Measurements from ENCODE around the gene DNAJC17. TPM values are rescaled to one million over a fixed set of nuclear protein-coding genes. Genes with fewer than 3 reads are reported as not detected.

Gene DNAJC17
- polyA plus RNA-seq, 3 donors = 15.7 to 31.6 (median 21.5) TPM

- no peak for DNase-seq
- no peak overlapping the region for H3K4me3 ChIP-seq (replicated peaks in 1 of 3; ENCODE audit: low read depth in 2 of 3, low read length in 3 of 3)
- H3K4me1 Mint-ChIP-seq = peaks cover 26% of the 10 kb centered on the region
- no peak overlapping the region for H3K27ac Mint-ChIP-seq
- H3K36me3 Mint-ChIP-seq = peaks cover 14 to 29% of the 10 kb centered on the region in 2 donors
- peaks cover 70% of the 10 kb centered on the region for H4K20me1 ChIP-seq (ENCODE audit: insufficient read depth, low read length)
- H3K9me3 ChIP-seq (replicated peaks in 1 of 2; ENCODE audit: control insufficient read depth in 1 of 2, insufficient read depth in 1 of 2, low read length in 2 of 2) = no peaks in the 10 kb centered on the region
- H3K27ac ChIP-seq (ENCODE audit: low read depth in 1 of 2, low read length in 2 of 2) = no peak overlapping the region
- H3K36me3 ChIP-seq (replicated peaks in 1 of 2; ENCODE audit: control insufficient read depth in 1 of 2, insufficient read depth in 2 of 2, low read length in 2 of 2) = peaks cover 0 to 10% of the 10 kb centered on the region in 2 donors
- WGBS (ENCODE audit: insufficient coverage) = no CpG with 5 or more reads among the region's 2 CpGs
- H2AFZ ChIP-seq (ENCODE audit: insufficient read depth, low read depth, low read length, poor library complexity, severe bottlenecking) = no peak overlapping the region
- H3K4me1 ChIP-seq (ENCODE audit: control insufficient read depth in 1 of 2, insufficient read depth in 2 of 2, low read length in 2 of 2) = peaks cover 14 to 21% of the 10 kb centered on the region in 2 donors
- no peak overlapping the region for H3K4me2 ChIP-seq (replicated peaks; ENCODE audit: extremely low read depth, low read length, poor library complexity, severe bottlenecking)
- peaks cover 0 to 11% (median 2%) of the 10 kb centered on the region in 3 donors for H3K27me3 Mint-ChIP-seq (ENCODE audit: low read depth in 3 of 3)
- H3K9ac ChIP-seq (ENCODE audit: insufficient read depth, low read length, poor library complexity, severe bottlenecking) = no peak overlapping the region
- no peaks in the 10 kb centered on the region for H3K27me3 ChIP-seq (ENCODE audit: control insufficient read depth in 2 of 2, insufficient read depth in 2 of 2, low read length in 2 of 2)
- no peaks in the 10 kb centered on the region for H3K9me3 Mint-ChIP-seq
- intact Hi-C loops (cut with micrococcal nuclease) = loop anchor here in 1 of 2 donors (10.0 kb wide), 1 partner anchor 101 kb away; no protein-coding TSS in a partner anchor
- no peak overlapping the region for H3K4me3 Mint-ChIP-seq
- no peak for TF ChIP-seq CTCF (IDR thresholded peaks at IDR 0.05)
- peaks cover 23% of the 10 kb centered on the region for H3K79me2 ChIP-seq (ENCODE audit: insufficient read depth, low read length)
These were observed 21.5 kb downstream of the DNAJC17 start for GRCh38 chr15:40785814-40786213.

DNA sequence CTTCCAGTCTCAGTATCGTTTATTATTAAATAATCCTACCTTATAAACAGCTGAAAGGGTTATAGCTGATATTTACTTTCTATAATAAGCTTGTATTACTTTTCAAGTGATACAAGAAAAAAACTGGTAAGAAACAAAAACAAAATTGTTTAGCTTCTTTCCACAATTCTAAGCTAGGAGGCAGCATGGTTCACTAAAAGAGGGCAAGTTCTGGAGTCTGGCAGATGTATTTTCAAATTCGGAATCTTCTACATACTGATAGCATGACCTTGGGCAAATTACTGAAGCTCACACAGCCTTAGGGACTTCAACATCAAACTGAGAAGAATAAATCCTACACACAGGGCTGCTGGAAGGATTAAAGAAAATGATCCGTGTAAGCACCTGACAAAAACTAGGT, 22.1 kb downstream of the DNAJC17 start:
- Histone ChIP-seq H3K4me1 (ENCODE audit: control insufficient read depth in 1 of 2, insufficient read depth in 2 of 2, low read length in 2 of 2) (peaks cover 14 to 21% of the 10 kb centered on the region in 2 donors), H3K27me3 (ENCODE audit: control insufficient read depth in 2 of 2, insufficient read depth in 2 of 2, low read length in 2 of 2) (no peaks in the 10 kb centered on the region), H3K9ac (ENCODE audit: insufficient read depth, low read length, poor library complexity, severe bottlenecking) (no peak overlapping the region), H3K27ac (ENCODE audit: low read depth in 1 of 2, low read length in 2 of 2) (no peak overlapping the region), H3K4me2 (replicated peaks; ENCODE audit: extremely low read depth, low read length, poor library complexity, severe bottlenecking) (no peak overlapping the region), H4K20me1 (ENCODE audit: insufficient read depth, low read length) (peaks cover 68% of the 10 kb centered on the region), H3K9me3 (replicated peaks in 1 of 2; ENCODE audit: control insufficient read depth in 1 of 2, insufficient read depth in 1 of 2, low read length in 2 of 2) (no peaks in the 10 kb centered on the region), H2AFZ (ENCODE audit: insufficient read depth, low read depth, low read length, poor library complexity, severe bottlenecking) (no peak overlapping the region), H3K79me2 (ENCODE audit: insufficient read depth, low read length) (peaks cover 23% of the 10 kb centered on the region), H3K4me3 (replicated peaks in 1 of 3; ENCODE audit: low read depth in 2 of 3, low read length in 3 of 3) (no peak overlapping the region), H3K36me3 (replicated peaks in 1 of 2; ENCODE audit: control insufficient read depth in 1 of 2, insufficient read depth in 2 of 2, low read length in 2 of 2) (peaks cover 0 to 8% of the 10 kb centered on the region in 2 donors)
- no CpG with 5 or more reads among the region's 3 CpGs for WGBS (ENCODE audit: insufficient coverage)
- intact Hi-C loops (cut with micrococcal nuclease) = loop anchor here in 1 of 2 donors (10.0 kb wide), 1 partner anchor 100 kb away; no protein-coding TSS in a partner anchor
- H3K4me1 Mint-ChIP-seq = peaks cover 26% of the 10 kb centered on the region
- H3K27me3 Mint-ChIP-seq (ENCODE audit: low read depth in 3 of 3) = peaks cover 0 to 11% (median 2%) of the 10 kb centered on the region in 3 donors
- H3K36me3 Mint-ChIP-seq = peaks cover 16 to 28% of the 10 kb centered on the region in 2 donors
- no peak overlapping the region for H3K4me3 Mint-ChIP-seq
- no peaks in the 10 kb centered on the region for H3K9me3 Mint-ChIP-seq
- no peak for TF ChIP-seq CTCF (IDR thresholded peaks at IDR 0.05)
- no peak overlapping the region for H3K27ac Mint-ChIP-seq
- DNase-seq = no peak

Measured in CD14-positive monocyte (primary cell).